Panc1 (cell line): ENCODE data around the gene AP3M1.

Source experiments
- CTCF ChIP-seq: fragments of 450-650 bp; IDR thresholded peaks from 2 replicates; pipeline ENCODE4 v1.5.1; 2017; ENCODE audit warnings: mild to moderate bottlenecking
- POLR2AphosphoS5 ChIP-seq: IDR thresholded peaks from 2 replicates; pipeline ENCODE4 v1.6.1; 2012; ENCODE audit warnings: mild to moderate bottlenecking, low read depth, low read length, moderate library complexity
- SIN3A ChIP-seq: IDR thresholded peaks from 2 replicates; pipeline ENCODE4 v1.6.1; 2012; ENCODE audit warnings: low read depth, mild to moderate bottlenecking, low read length, moderate library complexity, borderline replicate concordance; ENCODE audit not compliant: insufficient read depth
- TF ChIP-seq, protein P1 (sequence below), 2 experiments: IDR thresholded peaks; 2 replicates each; pipeline ENCODE4 v1.6.1; 2011 to 2012; ENCODE audit warnings: low read depth in 2 of 2, control low read depth in 1 of 2, low read length in 1 of 2, mild to moderate bottlenecking in 1 of 2, moderate library complexity in 1 of 2; ENCODE audit not compliant: insufficient read depth in 1 of 2

GRCh38 chr10:74122060-74122459, 28.6 kb downstream of the AP3M1 start:
- TF ChIP-seq POLR2AphosphoS5 (peak; percentile 13; the same call in 1 of the 2 replicates), CTCF (no peak), SIN3A (no peak)
- TF ChIP-seq, protein P1, sequence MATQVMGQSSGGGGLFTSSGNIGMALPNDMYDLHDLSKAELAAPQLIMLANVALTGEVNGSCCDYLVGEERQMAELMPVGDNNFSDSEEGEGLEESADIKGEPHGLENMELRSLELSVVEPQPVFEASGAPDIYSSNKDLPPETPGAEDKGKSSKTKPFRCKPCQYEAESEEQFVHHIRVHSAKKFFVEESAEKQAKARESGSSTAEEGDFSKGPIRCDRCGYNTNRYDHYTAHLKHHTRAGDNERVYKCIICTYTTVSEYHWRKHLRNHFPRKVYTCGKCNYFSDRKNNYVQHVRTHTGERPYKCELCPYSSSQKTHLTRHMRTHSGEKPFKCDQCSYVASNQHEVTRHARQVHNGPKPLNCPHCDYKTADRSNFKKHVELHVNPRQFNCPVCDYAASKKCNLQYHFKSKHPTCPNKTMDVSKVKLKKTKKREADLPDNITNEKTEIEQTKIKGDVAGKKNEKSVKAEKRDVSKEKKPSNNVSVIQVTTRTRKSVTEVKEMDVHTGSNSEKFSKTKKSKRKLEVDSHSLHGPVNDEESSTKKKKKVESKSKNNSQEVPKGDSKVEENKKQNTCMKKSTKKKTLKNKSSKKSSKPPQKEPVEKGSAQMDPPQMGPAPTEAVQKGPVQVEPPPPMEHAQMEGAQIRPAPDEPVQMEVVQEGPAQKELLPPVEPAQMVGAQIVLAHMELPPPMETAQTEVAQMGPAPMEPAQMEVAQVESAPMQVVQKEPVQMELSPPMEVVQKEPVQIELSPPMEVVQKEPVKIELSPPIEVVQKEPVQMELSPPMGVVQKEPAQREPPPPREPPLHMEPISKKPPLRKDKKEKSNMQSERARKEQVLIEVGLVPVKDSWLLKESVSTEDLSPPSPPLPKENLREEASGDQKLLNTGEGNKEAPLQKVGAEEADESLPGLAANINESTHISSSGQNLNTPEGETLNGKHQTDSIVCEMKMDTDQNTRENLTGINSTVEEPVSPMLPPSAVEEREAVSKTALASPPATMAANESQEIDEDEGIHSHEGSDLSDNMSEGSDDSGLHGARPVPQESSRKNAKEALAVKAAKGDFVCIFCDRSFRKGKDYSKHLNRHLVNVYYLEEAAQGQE (IDR thresholded peaks at IDR 0.05; ENCODE audit: insufficient read depth in 1 of 2, low read depth in 2 of 2, low read length in 1 of 2): no peak
